Gastroesophageal sphincter (tissue), 4 donors: ENCODE results near the gene IVL. TPM values are rescaled to one million over a fixed set of nuclear protein-coding genes. Genes with fewer than 3 reads are reported as not detected.

Experiments used
- ATAC-seq: fragments of 150-250 bp; one replicate; pipeline ENCODE4 v1.9.1; 2016; ENCODE audit warnings: mild to moderate bottlenecking, moderate library complexity
- H3K27ac ChIP-seq, 4 donors: fragments of 200-600 bp; sonication (generic) in 3 of 4; 1 replicate in 3 of 4; 2 replicates in 1 of 4; pipeline ENCODE4 v1.5.1; 2016 to 2019
- H3K27me3 ChIP-seq: fragments of 200-600 bp; sonication (generic); one replicate; pipeline ENCODE4 v1.5.1; 2019
- H3K36me3 ChIP-seq, 2 donors: fragments of 200-600 bp; sonication (generic); one replicate each; pipeline ENCODE4 v1.5.1; 2019; ENCODE audit warnings: control low read depth in 1 of 2
- H3K4me1 ChIP-seq, 3 donors: fragments of 200-600 bp; sonication (generic); 1 replicate in 2 of 3; 2 replicates in 1 of 3; pipeline ENCODE4 v1.5.1; 2016 to 2019; ENCODE audit warnings: control low read depth in 2 of 3
- H3K4me3 ChIP-seq, 2 donors: fragments of 200-600 bp; sonication (generic); one replicate each; pipeline ENCODE4 v1.5.1; 2019; ENCODE audit warnings: mild to moderate bottlenecking in 1 of 2, moderate library complexity in 1 of 2
- H3K9me3 ChIP-seq, 3 donors: fragments of 200-600 bp; sonication (generic); one replicate each; pipeline ENCODE4 v1.5.1; 2017 to 2019; ENCODE audit warnings: control low read depth in 2 of 3
- CTCF ChIP-seq, 4 experiments: fragments of 200-600 bp in 2 of 4; fragments of 450-650 bp in 2 of 4; sonication (generic) in 1 of 4; IDR thresholded peaks; one replicate each; pipeline ENCODE4 v1.5.1; 2017 to 2019; ENCODE audit warnings: antibody characterized with exemption in 4 of 4, mild to moderate bottlenecking in 2 of 4, moderate library complexity in 2 of 4
- EP300 ChIP-seq: sonication (generic); formaldehyde crosslinking; IDR thresholded peaks from one replicate; pipeline ENCODE4 v1.6.1; 2017; ENCODE audit warnings: antibody characterized with exemption, mild to moderate bottlenecking
- POLR2A ChIP-seq, 2 donors: fragments of 450-650 bp; IDR thresholded peaks; one replicate each; pipeline ENCODE4 v1.6.1; 2017; ENCODE audit warnings: antibody characterized with exemption in 2 of 2, mild to moderate bottlenecking in 2 of 2, moderate library complexity in 1 of 2
- POLR2AphosphoS5 ChIP-seq: sonication (generic); formaldehyde crosslinking; IDR thresholded peaks from one replicate; pipeline ENCODE4 v1.6.1; 2017; ENCODE audit warnings: antibody characterized with exemption
- WGBS, 2 donors: methylation state at CpG; one replicate each; pipeline ENCODE4 v1.1.5; 2018; ENCODE audit warnings: low coverage in 1 of 2; 5-methylcytosine and 5-hydroxymethylcytosine counted together
- total RNA-seq, 4 donors: library from RNA; depleted of rRNA; stranded (reverse); fragments of >200 nt; gene quantifications; one replicate each; pipeline ENCODE4 v1.1.0, GENCODE V29; 2016

Gene IVL
- total RNA-seq, 4 donors from 2014 or later = 0.31 to 13.7 (median 1.1) TPM; not detected in 1

DNA sequence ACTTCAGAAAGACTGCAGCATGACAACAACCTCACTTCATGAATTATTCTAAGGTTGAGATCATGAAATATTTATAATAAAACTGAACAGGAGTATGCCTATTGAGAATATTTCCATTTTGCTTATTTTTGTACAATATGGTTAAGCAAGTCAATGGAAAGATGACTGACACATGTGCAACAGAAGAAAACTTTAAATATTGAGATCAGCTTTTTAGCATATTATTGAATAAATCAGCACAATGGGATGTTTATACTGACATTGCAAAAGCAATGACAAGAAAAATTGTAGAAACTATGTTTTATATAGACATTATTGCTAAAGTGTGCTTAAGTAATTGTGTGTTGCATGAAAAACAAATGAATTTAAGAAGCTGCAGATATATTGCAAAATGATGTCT is 43.9 kb upstream of the IVL start:
- Histone ChIP-seq H3K4me1 (peaks cover 8 to 27% (median 11%) of the 10 kb centered on the region in 3 donors), H3K27me3 (no peaks in the 10 kb centered on the region), H3K4me3 (no peak overlapping the region), H3K36me3 (no peaks in the 10 kb centered on the region), H3K9me3 (no peaks in the 10 kb centered on the region), H3K27ac (no peak overlapping the region)
- TF ChIP-seq CTCF (IDR thresholded peaks at IDR 0.05) (no peak), EP300 (no peak), POLR2A (IDR thresholded peaks at IDR 0.05) (no peak), POLR2AphosphoS5 (no peak)
- no peak for ATAC-seq

DNA sequence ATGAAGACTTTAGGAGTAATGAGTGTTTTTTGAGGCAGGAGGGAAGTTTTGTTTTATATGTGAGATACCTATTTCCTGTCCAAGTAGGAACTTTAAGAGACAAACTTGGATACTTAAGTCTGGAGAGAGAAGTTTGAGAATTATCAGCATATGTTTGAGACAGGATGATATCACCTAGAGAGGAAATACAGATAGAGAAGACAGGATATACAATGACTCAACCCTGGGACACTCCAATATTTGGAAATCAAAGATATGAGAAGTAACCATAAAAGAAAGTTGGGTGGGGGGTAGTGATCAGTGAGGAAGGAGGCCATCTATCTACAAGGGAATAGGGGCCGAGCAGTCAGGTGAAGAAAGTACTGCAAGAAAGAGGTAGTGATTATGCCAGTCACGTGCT is 42.0 kb upstream of the IVL start:
- no peak for ATAC-seq
- 84 to 87% methylated on average over 2 of the region's 2 CpGs for WGBS, 2 donors
- no peak overlapping the region for H3K4me3 ChIP-seq
- no peaks in the 10 kb centered on the region for H3K36me3 ChIP-seq
- peaks cover 7 to 18% (median 11%) of the 10 kb centered on the region in 3 donors for H3K4me1 ChIP-seq
- no peak for TF ChIP-seq POLR2AphosphoS5
- TF ChIP-seq CTCF (IDR thresholded peaks at IDR 0.05) = no peak
- no peak for TF ChIP-seq EP300
- no peak for TF ChIP-seq POLR2A (IDR thresholded peaks at IDR 0.05)
- no peak overlapping the region for H3K27ac ChIP-seq
- no peaks in the 10 kb centered on the region for H3K9me3 ChIP-seq
- H3K27me3 ChIP-seq = no peaks in the 10 kb centered on the region

- no peaks in the 10 kb centered on the region for H3K27me3 ChIP-seq
- no peaks in the 10 kb centered on the region for H3K9me3 ChIP-seq
- H3K4me1 ChIP-seq = no peaks in the 10 kb centered on the region
- no peaks in the 10 kb centered on the region for H3K36me3 ChIP-seq
- no peak overlapping the region for H3K4me3 ChIP-seq
- ATAC-seq = no peak
- H3K27ac ChIP-seq = no peak overlapping the region
- TF ChIP-seq CTCF (IDR thresholded peaks at IDR 0.05) = peak; percentile 64 to 79 (median 68)
- no peak for TF ChIP-seq POLR2AphosphoS5
- 26 to 31% methylated on average over 8 to 9 of the region's 9 CpGs for WGBS, 2 donors
Observed at GRCh38 chr1:152869808-152870419, 38.4 kb upstream of the IVL start.

DNA sequence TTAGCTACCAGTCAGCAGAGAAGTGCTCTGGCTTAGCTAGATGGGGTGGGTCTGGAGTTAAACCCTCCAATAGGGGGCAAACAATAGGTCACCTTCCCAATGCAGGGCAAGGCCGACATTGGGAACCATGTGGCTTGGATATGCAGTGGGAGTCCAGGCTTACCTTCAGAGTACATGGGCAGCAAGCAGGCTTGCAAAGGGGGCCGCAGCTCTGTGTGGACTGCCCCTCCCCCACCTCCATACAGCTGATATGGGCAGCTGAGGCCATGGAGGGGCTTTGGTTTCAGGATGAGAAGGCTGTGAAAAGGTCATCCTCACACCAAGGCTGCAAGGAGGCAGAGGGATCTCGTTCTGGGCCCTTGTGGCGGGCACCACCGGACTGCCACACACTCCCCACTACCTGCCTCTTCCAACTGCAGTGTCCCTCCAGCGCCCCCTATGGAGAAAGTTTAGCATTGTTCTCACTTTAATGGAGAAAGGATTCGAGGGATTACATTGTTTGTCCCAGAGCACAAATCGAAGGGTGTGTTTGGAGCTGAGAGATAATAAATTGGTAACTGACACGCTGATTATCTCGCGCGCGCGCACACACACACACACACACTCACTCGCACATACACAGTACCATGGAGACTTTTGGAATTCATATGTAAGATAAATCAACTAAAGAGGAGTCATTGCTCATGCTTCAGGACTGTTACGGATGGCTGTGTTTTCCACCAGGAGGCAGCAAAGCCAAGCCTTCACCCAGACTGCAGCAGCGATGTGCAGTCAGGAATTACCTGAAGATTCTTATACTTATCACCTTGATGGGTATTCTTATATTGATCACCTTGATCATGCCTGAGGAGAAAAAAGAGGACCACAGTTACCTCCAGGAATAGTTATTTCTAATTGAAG is 37.3 kb upstream of the IVL start:
- H3K27ac ChIP-seq = no peak overlapping the region
- no peak for ATAC-seq
- no peaks in the 10 kb centered on the region for H3K36me3 ChIP-seq
- H3K9me3 ChIP-seq = no peaks in the 10 kb centered on the region
- no peak for TF ChIP-seq POLR2AphosphoS5
- TF ChIP-seq CTCF (IDR thresholded peaks at IDR 0.05) = peak in 2 of 4 experiments; percentile 49 to 63
- H3K27me3 ChIP-seq = no peaks in the 10 kb centered on the region
- no peaks in the 10 kb centered on the region for H3K4me1 ChIP-seq
- WGBS, 2 donors = 40 to 46% methylated on average over 1 to 5 of the region's 17 CpGs
- no peak overlapping the region for H3K4me3 ChIP-seq

- Histone ChIP-seq H3K36me3 (no peaks in the 10 kb centered on the region), H3K27ac (no peak overlapping the region), H3K27me3 (no peaks in the 10 kb centered on the region), H3K4me1 (no peaks in the 10 kb centered on the region), H3K9me3 (no peaks in the 10 kb centered on the region), H3K4me3 (no peak overlapping the region)
- 79 to 90% methylated on average over 3 to 4 of the region's 6 CpGs for whole genome bisulfite sequencing, 2 donors
- ATAC-seq = no peak
- TF ChIP-seq POLR2A (IDR thresholded peaks at IDR 0.05) = no peak
- no peak for TF ChIP-seq POLR2AphosphoS5
- TF ChIP-seq CTCF (IDR thresholded peaks at IDR 0.05) = no peak
- TF ChIP-seq EP300 = no peak
Observed at GRCh38 chr1:152871731-152872126, 36.6 kb upstream of the IVL start.
